GM21360 (cell line): ENCODE data around the gene HOXA3.

Experiments
- ATAC-seq: cut with Tn5 transposase; IDR thresholded peaks from one replicate; pipeline ENCODE4 v1.9.1; 2021; ENCODE audit warnings: mild to moderate bottlenecking, moderate library complexity; ENCODE audit not compliant: unreplicated experiment

HOXA3 gene

DNA sequence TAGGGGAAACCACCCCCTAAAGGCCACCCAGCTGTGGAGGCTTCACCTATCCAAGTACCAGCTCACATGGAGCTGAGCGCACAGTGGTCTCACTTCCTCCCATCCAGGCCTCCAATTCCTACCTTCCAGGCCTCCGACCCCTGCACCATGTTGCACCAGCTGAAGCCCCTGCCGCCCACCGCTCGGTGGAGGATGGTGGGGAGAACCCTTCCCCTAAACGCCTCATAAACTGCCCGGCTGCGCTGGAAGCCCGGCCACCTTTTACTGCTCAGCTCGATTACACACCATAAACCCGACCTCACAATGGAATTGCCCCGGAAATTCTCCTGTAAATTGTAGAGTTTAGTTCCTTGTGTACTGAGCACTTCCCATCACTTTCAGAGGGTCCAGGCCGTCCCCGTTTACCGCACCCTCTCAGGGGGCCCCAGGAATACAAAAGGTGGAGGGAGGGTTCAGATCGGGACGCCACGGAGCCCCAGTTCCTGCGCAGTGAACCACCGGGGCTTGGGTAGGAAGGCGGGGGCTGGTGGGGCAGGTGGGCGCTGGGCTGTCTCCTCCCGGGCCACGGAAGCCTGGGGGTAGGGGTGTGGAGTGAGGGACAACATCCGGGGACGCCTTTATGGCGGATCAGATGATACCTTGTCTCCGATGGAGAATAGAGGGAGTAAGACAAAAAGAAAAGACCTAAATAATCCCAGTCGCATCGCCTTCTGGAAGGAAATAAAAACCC is 5.5 kb upstream of the HOXA3 start:
- no peak for ATAC-seq

GRCh38 chr7:27156916-27157701 is 4.7 kb upstream of the HOXA3 start:
- no peak for ATAC-seq

GRCh38 chr7:27156508-27156898 is 4.1 kb upstream of the HOXA3 start, which contains the start of gene HOXA7:
Gene HOXA7 (minus strand): TSS chr7:27156675. CDS start chr7:27156545, 130 bp downstream.
- no peak for ATAC-seq

DNA sequence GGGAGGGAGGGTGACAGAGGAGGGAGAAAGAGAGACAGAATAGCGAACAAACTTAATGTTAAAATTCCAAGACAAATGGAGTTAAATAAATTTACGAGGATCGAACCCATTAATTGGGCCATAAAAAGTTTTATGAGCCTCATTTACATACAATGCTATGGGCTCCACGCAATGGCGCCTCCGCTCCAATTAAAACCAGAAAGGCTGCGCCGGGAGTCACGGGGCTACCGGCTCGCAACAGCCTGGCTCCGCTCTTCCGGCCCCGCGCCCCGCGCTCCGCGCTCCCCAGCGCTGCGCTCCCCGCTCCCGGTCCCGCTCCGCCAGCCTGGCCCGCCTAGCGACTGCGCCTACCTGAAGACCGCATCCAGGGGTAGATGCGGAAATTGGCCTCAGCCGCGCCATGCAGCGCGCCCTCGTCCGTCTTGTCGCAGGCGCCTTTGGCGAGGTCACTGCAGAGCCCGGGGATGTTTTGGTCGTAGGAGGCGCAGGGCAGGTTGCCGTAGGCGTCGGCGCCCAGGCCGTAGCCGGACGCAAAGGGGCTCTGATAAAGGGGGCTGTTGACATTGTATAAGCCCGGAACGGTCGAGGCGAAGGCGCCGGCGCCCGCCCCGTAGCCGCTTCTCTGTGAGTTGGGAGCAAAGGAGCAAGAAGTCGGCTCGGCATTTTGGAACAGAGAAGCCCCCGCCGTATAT is 3.6 kb upstream of the HOXA3 start:
- ATAC-seq = no peak

DNA sequence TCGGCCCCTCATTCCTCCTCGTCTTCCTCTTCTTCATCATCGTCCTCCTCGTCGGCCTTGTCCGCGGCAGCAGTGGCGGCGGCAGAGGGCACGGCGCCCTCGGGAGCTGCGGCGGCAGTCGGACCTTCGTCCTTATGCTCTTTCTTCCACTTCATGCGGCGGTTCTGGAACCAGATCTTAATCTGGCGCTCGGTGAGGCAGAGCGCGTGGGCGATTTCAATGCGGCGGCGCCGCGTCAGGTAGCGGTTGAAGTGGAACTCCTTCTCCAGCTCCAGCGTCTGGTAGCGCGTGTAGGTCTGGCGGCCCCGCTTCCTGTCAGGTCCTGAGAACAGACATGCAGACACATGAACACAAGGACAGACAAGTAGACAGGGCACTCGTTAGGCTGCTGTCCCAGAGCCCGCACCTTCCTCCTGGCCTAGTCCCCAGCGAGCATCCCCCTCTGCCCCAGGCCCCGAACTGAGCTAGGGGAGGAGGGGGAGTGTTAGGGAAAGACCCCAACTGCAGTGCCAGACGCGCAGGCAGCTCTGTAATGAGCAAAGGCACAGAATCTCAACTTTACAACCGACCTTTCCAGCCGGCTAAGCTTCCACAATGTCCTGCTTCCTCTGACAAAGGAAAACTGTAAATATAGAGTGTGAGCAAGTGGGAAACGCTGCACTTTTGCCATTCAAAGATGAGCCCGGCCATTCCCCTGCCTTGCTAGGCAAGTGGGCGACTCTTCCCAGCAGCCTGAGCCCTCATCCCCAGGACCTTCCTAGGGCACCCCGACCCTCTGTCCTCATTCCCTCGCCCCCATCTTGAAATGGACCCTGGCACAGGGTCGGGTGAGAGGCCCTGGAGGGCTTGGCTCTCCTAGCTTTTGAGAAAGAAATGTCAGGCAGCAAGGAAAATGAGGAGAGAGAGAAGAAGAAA is 2.8 kb upstream of the HOXA3 start:
- ATAC-seq = no peak

- ATAC-seq = no peak
Measured at GRCh38 chr7:27154369-27154768, 2.0 kb upstream of the HOXA3 start.

- no peak for ATAC-seq
Measured at GRCh38 chr7:27153526-27153925, 1.1 kb upstream of the HOXA3 start.

DNA sequence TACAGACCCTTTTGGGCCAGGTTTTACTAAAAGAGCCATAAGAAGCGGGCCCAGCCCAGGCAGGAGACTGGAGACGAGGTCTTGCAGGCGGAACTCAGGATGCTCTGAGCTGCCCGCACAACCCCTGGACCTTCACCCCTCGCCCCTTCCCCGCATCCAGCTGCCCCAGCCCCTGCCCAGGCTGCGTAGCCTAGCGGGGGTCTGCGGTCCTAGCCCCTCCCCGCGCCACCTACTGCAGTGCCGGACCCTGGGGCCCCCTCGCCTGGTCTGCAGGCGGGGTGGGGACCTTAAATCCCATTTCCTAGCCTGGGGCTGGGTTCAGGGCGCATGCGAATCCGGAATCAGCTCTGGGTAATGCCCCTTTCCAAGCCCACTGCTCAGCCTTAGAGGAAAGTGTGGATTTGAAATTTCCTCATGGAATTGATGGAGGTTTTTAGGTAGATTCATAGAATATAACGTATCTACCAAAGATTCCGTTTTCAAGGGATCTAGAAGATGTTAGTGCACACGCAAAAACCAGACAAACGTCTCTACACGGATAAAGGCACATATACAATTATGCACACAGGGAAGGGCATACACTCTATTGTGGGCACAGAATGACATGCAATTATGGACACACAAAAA is 546 bp upstream of the HOXA3 start:
- ATAC-seq = no peak

GRCh38 chr7:27151341-27151930 is 947 bp downstream of the HOXA3 start:
- ATAC-seq = no peak

DNA sequence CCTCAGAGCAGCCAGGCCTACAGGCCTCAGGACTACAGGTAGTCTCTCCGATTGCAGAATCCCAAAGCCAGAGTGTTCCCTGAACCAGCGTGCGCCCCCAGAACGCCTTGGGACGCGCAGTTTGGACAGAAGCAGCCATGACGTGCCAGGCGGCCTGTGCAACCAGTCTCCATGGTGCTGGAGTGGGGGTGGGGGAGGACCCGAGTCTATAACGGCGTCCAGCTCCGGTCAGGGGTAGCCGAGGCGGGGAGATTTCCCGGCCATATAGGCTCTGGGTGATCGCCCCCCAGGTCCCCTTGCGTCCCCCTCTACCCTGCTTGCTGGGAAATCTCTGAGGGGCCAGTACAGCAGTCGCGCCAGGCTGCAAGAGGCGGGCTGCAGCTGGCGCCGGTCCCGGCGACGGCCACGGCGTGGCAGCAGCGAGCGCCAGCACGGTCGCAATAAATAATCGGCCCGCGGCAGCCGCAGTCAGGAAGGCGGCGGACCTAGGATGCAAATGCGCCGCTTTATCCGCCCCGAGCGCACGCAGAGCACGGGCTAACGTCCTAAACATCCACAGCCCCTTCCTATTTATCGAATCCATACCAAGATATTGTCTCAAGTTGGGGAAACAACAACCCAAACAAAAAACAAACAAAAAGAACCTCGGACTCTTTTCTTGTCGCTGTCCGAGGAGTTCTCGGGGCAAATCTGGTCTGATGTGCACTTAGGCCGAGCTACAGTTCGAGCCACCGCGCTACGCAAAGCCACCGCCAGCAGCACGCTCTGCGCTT is 1.6 kb downstream of the HOXA3 start:
- ATAC-seq = peak; percentile 63

DNA sequence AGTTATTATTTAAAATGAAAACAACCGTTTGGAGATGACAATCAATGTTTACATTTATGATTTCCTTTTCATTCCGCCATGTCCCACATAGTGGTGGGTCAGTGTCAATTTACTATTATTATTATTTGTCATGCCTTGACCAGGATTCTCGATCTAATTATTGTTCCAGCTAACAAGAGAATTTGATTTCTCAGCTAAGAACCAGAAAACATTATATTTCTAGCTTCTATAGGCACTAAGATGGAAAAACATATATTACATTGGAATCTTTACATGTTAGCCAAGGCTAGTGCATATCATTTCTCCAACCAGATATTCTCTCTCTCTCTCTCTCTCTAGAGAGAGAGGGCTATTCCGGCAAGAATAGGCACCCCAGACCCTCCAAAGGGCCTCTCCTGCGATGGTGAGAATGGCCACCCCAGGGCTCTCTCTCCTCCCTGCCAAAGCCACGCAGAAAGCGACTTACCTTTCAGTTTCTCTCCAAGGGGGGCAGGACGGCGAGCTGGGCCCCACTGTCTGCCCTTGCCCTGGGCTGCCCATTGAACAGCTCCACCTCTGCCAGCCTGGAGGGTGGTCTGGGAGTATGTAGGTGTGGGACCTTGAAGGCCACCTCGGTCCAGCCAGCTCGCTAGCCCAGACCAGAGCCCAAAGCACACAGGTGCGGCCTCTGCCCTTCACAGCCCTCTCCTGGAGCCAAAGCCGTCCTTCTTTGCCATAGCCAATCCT is 2.4 kb downstream of the HOXA3 start:
- no peak for ATAC-seq

DNA sequence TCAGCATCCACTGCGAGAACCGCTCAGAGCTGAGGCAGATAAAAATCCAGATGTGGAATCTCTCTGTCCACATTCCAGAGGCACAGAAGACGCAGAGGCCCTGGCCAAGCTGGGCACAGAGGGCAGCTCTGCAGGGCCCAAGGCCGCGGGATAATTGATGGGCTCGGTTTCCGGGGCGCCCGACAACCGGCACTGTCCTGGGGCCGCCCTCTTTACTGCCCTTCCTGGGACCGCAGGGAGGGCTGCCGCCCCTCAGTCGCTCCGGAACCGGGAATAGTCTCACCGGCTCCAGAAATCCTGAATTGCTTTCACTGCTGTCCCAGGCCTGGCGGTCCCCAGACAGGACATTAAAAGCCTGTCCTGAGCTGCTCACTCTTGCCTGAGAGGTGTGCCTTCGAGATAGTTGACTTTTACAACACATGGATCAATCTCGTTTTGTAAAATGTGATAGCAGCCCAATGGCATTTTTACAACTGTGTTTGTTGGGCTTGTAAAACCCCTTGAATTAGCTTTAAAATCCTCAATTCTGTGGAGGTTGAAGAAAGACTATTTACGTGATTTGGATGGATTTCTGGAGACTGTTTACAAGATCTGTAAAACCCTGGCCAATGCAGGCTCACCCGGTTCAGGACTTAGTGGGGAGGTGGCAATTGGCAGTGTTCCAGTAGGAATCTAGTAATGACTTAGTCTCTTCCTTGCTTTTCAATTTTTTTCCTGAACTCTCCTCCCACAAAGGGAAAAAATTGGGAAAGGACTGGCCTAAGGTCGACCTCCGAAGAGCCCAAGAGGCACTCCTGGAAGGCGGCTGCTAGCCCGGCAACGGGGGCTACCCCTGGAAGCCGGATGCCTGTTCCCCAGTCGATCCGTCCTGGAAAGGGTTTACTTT is 3.4 kb downstream of the HOXA3 start:
- ATAC-seq = no peak

- ATAC-seq = no peak
Measured at GRCh38 chr7:27148031-27148755, 4.2 kb downstream of the HOXA3 start.

GRCh38 chr7:27147199-27148030 is 5.0 kb downstream of the HOXA3 start, which contains the start of gene HOXA6:
Gene HOXA6 (minus strand): TSS chr7:27147774. CDS start chr7:27147749, 25 bp downstream.
- no peak for ATAC-seq

DNA sequence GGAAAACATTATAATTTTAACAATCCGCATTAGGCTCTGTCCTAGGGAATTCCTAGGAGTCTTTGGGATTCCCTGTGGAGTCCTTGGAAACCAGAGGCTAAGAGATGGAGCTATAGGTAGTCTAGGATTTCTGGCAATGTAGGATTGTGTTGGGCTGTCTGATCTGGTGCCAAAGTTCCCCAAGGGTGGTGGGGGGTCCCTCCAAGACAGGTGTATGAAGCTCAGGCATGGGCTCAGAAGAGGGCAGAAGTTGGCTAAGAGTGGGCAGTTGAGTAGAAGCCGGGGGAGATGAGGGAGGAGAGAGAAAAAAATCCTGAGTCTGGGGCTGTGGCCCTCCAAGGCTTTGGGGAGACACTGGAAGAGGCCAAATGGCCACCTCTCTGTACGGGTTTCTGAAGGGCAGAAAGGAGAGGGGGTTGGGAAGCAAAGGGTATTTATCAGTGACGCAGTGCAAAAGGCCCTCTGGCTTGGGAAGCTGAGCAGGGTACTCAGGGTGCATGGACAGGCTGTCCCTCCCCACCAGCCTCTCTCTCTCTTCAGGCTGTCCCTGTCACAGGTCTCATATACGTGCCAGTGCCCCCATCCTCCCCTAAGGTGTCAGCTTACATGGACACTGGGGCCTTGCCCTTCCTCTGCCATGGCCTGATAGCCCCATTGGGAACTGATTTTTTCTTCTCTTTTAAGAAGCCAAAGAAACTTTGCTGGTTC is 5.7 kb downstream of the HOXA3 start:
- ATAC-seq = no peak
